H1 (cell line): ENCODE results near the gene CAMKMT. TPM values are rescaled to one million over a fixed set of nuclear protein-coding genes. Genes with fewer than 3 reads are reported as not detected.

ENCODE experiments used
- ASH2L ChIP-seq: fragments of 200-600, 300-600 bp; sonication (generic); IDR thresholded peaks from one replicate; pipeline ENCODE4 v1.7.1; 2017; ENCODE audit warnings: low read length
- JUND ChIP-seq: IDR thresholded peaks from 2 replicates; pipeline ENCODE4 v1.6.1; 2011; ENCODE audit warnings: mild to moderate bottlenecking, improper control_type of control experiment, low read length
- POLR2AphosphoS5 ChIP-seq: IDR thresholded peaks from 2 replicates; pipeline ENCODE4 v1.6.1; 2011; ENCODE audit warnings: low read depth, low read length
- ZNF274 ChIP-seq: IDR thresholded peaks from 2 replicates; pipeline ENCODE4 v1.7.0; 2012; ENCODE audit warnings: low read length, borderline replicate concordance; ENCODE audit errors: extremely low read depth
- polyA plus RNA-seq, 7 experiments: library from polyadenylated mRNA; depleted of rRNA in 3 of 7; stranded (reverse) in 5 of 7; unstranded in 2 of 7; fragments of >200 nt in 5 of 7; fragments of 200-250 nt in 2 of 7; gene quantifications; 1 replicate in 5 of 7; 2 replicates in 1 of 7; 4 replicates in 1 of 7; pipeline versions ENCODE4 v1.2.1 to v1.2.3, GENCODE V29; 2011 to 2013; ENCODE audit warnings: missing spikeins in 2 of 7, mixed read lengths in 2 of 7
- total RNA-seq: library from RNA; stranded (reverse); fragmentation: NEBNext Ultra II Directional; extraction: Animal tissue kit (Norgen Biotek cat#: 25700); gene quantifications from 2 replicates; pipeline ENCODE4 v1.2.1, GENCODE V29; 2021
- TF ChIP-seq, protein P1 (sequence below): IDR thresholded peaks from 2 replicates; pipeline ENCODE4 v1.6.1; 2011; ENCODE audit warnings: low read length, improper control_type of control experiment

The CAMKMT gene
- total and polyA plus RNA-seq, 2 of the 8 experiments (the other 6 are each of a cell fraction or from before 2014, with no cell fraction given): 14.7 to 22.4 TPM

GRCh38 chr2:44674473-44675284, 312.9 kb downstream of the CAMKMT start (continued):
- TF ChIP-seq, protein P1, sequence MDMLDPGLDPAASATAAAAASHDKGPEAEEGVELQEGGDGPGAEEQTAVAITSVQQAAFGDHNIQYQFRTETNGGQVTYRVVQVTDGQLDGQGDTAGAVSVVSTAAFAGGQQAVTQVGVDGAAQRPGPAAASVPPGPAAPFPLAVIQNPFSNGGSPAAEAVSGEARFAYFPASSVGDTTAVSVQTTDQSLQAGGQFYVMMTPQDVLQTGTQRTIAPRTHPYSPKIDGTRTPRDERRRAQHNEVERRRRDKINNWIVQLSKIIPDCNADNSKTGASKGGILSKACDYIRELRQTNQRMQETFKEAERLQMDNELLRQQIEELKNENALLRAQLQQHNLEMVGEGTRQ: no peak
- TF ChIP-seq ZNF274 (no peak), ASH2L (no peak), POLR2AphosphoS5 (no peak), JUND (no peak)
- TF ChIP-seq, all 59 proteins: peak for 0
